Measurements from ENCODE around the gene PTPRN2. TPM values are rescaled to one million over a fixed set of nuclear protein-coding genes. Genes with fewer than 3 reads are reported as not detected.

Gene PTPRN2
- total and polyA plus RNA-seq, 2 donors = 1.7 to 1.9 TPM

DNA sequence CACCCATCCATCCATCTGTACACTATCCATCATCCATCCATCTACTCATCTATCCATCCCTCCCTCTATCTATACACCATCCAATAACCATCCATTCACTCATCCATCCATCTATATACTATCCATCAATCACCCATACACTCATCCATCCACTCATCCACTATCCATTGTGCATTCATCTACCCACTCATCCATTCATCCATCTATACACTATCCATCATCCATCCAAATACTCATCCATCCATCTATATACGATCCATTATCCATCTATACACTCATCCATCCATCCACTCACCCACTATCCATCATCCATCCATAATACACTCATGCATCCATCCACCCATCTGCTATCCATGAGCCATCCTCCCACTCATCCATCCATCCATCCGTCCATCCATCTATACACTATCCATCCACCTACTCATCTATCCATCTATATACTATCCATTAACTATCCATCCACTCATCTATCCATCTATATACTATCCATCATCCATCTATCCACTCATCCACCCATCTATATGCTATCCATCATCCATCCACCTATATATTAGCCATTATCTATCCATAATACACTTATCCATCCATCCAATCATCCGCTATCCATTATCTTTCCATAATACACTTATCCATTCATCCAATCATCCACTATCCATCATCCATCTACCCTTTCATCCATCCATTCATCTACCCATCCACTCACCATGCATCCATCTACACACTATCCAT is 765.5 kb downstream of the PTPRN2 start:
- Histone ChIP-seq H3K27me3 (ENCODE audit: control insufficient read depth in 2 of 2, insufficient read depth in 1 of 2, low read length in 1 of 2) (no peaks in the 10 kb centered on the region), H3K4me1 (ENCODE audit: control insufficient read depth in 2 of 2, insufficient read depth in 2 of 2, low read length in 2 of 2) (no peaks in the 10 kb centered on the region), H3K36me3 (ENCODE audit: control insufficient read depth in 2 of 2, insufficient read depth in 2 of 2, low read length in 1 of 2) (no peaks in the 10 kb centered on the region), H3K4me3 (ENCODE audit: low read length in 2 of 2) (no peak overlapping the region), H3K27ac (ENCODE audit: low read depth in 1 of 2, low read length in 1 of 2) (no peak overlapping the region), H3K9me3 (ENCODE audit: control insufficient read depth in 2 of 2, insufficient read depth in 1 of 2, low read length in 1 of 2) (no peaks in the 10 kb centered on the region)
- no peak for DNase-seq (ENCODE audit: low read depth in 6 of 9, low spot score in 9 of 9)
- WGBS = 94% methylated on average over 3 of the region's 3 CpGs

DNA sequence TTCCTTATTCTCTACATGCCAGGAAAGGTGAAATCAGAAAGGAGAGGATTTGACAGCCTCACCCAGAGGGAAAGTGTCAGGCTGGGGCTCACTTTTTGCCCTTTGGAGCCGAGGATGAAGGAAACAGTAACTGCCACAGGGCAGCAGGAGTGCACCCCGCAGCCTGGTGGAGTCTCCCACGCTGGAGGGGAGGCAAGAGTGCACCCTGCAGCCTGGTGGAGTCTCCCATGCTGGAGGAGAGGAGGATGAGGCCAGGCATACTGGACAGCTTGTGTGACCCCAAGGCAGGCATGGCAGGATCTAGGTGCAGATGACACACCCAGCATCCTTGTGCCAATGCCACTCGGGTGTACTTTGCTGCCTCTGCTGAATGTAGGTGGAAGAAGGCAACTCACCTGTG is 766.8 kb downstream of the PTPRN2 start:
- H3K36me3 ChIP-seq (ENCODE audit: control insufficient read depth in 2 of 2, insufficient read depth in 2 of 2, low read length in 1 of 2) = no peaks in the 10 kb centered on the region
- H3K4me1 ChIP-seq (ENCODE audit: control insufficient read depth in 2 of 2, insufficient read depth in 2 of 2, low read length in 2 of 2) = no peaks in the 10 kb centered on the region
- 85% methylated on average over 4 of the region's 4 CpGs for WGBS
- no peak overlapping the region for H3K4me3 ChIP-seq (ENCODE audit: low read length in 2 of 2)
- H3K9me3 ChIP-seq (ENCODE audit: control insufficient read depth in 2 of 2, insufficient read depth in 1 of 2, low read length in 1 of 2) = no peaks in the 10 kb centered on the region
- H3K27ac ChIP-seq (ENCODE audit: low read depth in 1 of 2, low read length in 1 of 2) = no peak overlapping the region
- H3K27me3 ChIP-seq (ENCODE audit: control insufficient read depth in 2 of 2, insufficient read depth in 1 of 2, low read length in 1 of 2) = no peaks in the 10 kb centered on the region
- DNase-seq (ENCODE audit: low read depth in 6 of 9, low spot score in 9 of 9) = no peak

DNA sequence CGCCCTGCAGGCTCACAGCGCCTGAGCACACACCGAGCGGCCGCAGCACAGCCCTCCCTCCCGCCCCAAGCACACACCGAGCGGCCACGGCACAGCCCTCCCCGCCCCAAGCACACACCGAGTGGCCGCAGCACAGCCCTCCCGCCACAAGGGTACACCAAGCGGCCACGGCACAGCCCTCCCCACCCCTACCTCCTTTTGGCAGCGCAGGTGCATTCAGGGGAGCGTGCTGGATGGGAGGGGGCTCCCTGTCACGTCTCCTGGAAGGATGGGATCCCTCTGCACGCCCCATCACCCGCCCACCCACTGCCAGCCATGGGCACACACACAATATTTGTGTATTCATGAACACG is 768.2 kb downstream of the PTPRN2 start:
- 90% methylated on average over 21 of the region's 21 CpGs for WGBS
- H3K36me3 ChIP-seq (ENCODE audit: control insufficient read depth in 2 of 2, insufficient read depth in 2 of 2, low read length in 1 of 2) = no peaks in the 10 kb centered on the region
- H3K4me3 ChIP-seq (ENCODE audit: low read length in 2 of 2) = no peak overlapping the region
- H3K27me3 ChIP-seq (ENCODE audit: control insufficient read depth in 2 of 2, insufficient read depth in 1 of 2, low read length in 1 of 2) = no peaks in the 10 kb centered on the region
- H3K4me1 ChIP-seq (ENCODE audit: control insufficient read depth in 2 of 2, insufficient read depth in 2 of 2, low read length in 2 of 2) = no peaks in the 10 kb centered on the region
- DNase-seq (ENCODE audit: low read depth in 6 of 9, low spot score in 9 of 9) = no peak
- H3K27ac ChIP-seq (ENCODE audit: low read depth in 1 of 2, low read length in 1 of 2) = no peak overlapping the region
- H3K9me3 ChIP-seq (ENCODE audit: control insufficient read depth in 2 of 2, insufficient read depth in 1 of 2, low read length in 1 of 2) = no peaks in the 10 kb centered on the region

DNA sequence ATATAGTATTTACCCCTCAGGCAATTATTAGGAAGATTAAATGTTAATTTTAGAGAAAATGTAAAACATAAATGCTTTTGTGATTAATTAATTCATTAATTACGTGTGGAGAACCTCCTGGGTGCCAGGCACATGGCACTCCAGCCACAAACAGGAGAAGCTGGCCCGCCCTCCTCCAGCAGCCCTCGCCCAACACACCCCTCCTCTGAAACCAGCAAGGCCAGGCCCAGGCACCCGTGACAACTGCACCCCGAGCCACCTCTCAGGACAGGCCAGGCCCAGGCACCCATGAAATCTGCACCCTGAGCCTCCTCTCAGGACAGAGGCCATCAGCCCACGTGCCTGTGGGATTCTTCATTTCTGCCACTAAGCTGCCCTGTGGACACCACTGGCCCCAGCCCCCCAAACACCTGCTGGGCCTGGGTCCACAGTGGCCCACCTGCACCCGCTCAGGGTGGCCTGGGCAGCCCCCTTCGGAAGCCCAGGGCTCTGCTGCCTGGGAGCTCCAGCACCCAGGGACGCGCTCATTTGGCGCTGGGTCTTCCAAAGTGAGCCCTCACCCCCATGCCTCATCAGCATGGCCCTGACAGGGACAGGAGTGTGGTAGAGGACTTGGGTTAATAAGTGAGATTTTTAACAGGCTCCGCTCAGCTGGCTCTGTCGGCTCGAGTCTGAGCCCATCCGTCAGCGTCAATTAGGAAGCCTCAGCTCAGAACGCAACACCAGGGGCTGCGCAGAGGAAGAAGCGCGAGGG is 768.7 kb downstream of the PTPRN2 start:
- WGBS = 91% methylated on average over 20 of the region's 20 CpGs
- no peak for DNase-seq (ENCODE audit: low read depth in 6 of 9, low spot score in 9 of 9)
- Histone ChIP-seq H3K27me3 (ENCODE audit: control insufficient read depth in 2 of 2, insufficient read depth in 1 of 2, low read length in 1 of 2) (no peaks in the 10 kb centered on the region), H3K4me3 (ENCODE audit: low read length in 2 of 2) (no peak overlapping the region), H3K36me3 (ENCODE audit: control insufficient read depth in 2 of 2, insufficient read depth in 2 of 2, low read length in 1 of 2) (no peaks in the 10 kb centered on the region), H3K27ac (ENCODE audit: low read depth in 1 of 2, low read length in 1 of 2) (no peak overlapping the region), H3K4me1 (ENCODE audit: control insufficient read depth in 2 of 2, insufficient read depth in 2 of 2, low read length in 2 of 2) (no peaks in the 10 kb centered on the region), H3K9me3 (ENCODE audit: control insufficient read depth in 2 of 2, insufficient read depth in 1 of 2, low read length in 1 of 2) (no peaks in the 10 kb centered on the region)

DNA sequence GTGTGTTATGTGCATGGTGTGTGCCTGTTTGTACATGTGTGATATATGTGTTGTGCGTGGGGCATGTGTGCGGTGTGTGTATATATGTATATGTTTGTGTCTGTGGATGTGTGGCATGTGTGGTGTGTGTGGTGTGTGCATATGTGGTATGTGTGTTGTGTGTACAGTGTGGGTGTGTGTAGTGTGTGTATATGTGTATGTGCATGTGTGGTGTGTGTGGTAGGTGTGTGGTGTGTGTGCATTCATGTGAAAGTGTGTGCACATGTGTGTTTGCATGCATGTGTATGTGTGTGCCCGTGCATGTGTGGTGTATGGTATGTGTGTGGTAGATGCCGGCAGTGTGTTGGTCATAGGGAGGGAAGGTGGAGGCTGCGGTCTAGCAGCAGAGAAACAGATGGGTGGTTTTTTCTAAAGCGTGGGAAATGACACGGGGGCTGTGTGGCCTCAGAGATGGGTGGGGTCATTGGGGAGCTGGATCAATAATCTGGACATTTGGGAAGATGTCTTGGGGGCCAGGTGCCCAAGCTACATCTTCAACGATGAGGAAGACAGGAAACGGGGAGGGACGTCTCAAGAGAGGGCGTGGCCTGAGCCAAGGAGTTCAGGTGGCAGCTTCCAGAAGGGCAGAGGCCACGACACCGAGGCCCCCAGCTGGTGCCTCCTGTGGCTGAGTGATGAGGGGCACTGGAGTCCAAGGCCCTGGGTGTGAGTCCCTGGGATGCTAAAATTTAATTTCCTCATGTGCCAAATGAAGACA is 769.5 kb downstream of the PTPRN2 start:
- Histone ChIP-seq H3K36me3 (ENCODE audit: control insufficient read depth in 2 of 2, insufficient read depth in 2 of 2, low read length in 1 of 2) (no peaks in the 10 kb centered on the region), H3K9me3 (ENCODE audit: control insufficient read depth in 2 of 2, insufficient read depth in 1 of 2, low read length in 1 of 2) (no peaks in the 10 kb centered on the region), H3K27me3 (ENCODE audit: control insufficient read depth in 2 of 2, insufficient read depth in 1 of 2, low read length in 1 of 2) (no peaks in the 10 kb centered on the region), H3K27ac (ENCODE audit: low read depth in 1 of 2, low read length in 1 of 2) (no peak overlapping the region), H3K4me3 (ENCODE audit: low read length in 2 of 2) (no peak overlapping the region), H3K4me1 (ENCODE audit: control insufficient read depth in 2 of 2, insufficient read depth in 2 of 2, low read length in 2 of 2) (no peaks in the 10 kb centered on the region)
- 88% methylated on average over 13 of the region's 13 CpGs for WGBS
- DNase-seq (ENCODE audit: low read depth in 6 of 9, low spot score in 9 of 9) = no peak

DNA sequence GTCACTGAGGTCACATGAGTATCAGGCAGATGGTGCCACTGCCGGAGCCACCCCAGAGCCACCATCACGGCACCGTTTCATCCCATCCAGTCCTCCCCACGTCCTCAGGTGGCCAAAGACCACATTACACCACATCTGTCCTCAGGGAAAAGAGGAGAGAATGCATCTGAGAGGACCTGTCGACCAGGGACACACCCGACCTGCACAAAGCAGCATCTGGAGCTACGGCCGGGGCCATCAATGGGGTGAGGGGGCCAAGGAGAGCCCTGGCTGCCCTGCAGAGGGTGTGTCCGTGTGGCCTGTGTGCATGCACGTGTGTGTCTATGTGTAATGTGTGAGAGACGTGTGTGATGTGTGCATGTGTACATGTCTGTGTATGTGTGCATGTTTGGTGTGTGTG is 770.2 kb downstream of the PTPRN2 start:
- Histone ChIP-seq H3K27me3 (ENCODE audit: control insufficient read depth in 2 of 2, insufficient read depth in 1 of 2, low read length in 1 of 2) (no peaks in the 10 kb centered on the region), H3K9me3 (ENCODE audit: control insufficient read depth in 2 of 2, insufficient read depth in 1 of 2, low read length in 1 of 2) (no peaks in the 10 kb centered on the region), H3K36me3 (ENCODE audit: control insufficient read depth in 2 of 2, insufficient read depth in 2 of 2, low read length in 1 of 2) (no peaks in the 10 kb centered on the region), H3K4me3 (ENCODE audit: low read length in 2 of 2) (no peak overlapping the region), H3K27ac (ENCODE audit: low read depth in 1 of 2, low read length in 1 of 2) (no peak overlapping the region), H3K4me1 (ENCODE audit: control insufficient read depth in 2 of 2, insufficient read depth in 2 of 2, low read length in 2 of 2) (no peaks in the 10 kb centered on the region)
- WGBS = 91% methylated on average over 11 of the region's 11 CpGs
- no peak for DNase-seq (ENCODE audit: low read depth in 6 of 9, low spot score in 9 of 9)

DNA sequence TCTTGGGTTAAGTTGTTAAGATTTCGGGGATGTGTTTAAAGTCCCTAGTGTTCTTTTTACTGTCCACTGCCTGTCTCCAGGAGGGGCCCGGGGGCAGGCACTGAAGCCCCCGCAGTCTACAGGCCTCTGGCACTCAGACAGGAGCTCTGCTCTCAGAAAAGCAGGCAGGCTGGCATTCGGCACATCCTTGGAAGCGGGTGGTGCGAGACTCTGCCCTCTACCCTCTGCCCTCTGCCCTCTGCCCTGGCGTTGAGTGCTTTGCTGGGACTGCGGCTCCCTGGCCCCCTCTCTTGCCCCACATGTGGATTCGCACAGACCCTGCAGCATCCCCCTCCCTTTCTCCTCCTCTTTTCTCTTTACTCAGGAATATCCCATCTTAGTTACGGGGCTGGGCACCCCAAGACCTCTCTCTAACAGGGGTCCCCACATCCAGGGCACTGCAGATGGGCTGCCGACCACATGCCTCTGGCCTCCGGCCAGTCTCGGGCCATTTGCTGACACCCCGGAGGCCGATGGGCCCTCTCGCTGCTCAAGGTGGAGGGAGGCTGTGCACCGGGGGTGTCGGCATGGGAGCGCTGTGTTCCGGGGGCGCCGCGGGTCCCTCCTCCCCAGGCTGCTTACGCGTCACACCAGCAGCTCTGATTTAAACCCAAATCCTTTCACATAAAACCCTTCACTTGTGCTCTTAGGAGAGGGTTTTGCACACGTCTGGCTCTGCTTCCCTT is 770.9 kb downstream of the PTPRN2 start:
- H3K27ac ChIP-seq (ENCODE audit: low read depth in 1 of 2, low read length in 1 of 2) = no peak overlapping the region
- WGBS = 95% methylated on average over 26 of the region's 26 CpGs
- no peak for DNase-seq (ENCODE audit: low read depth in 6 of 9, low spot score in 9 of 9)
- H3K4me1 ChIP-seq (ENCODE audit: control insufficient read depth in 2 of 2, insufficient read depth in 2 of 2, low read length in 2 of 2) = no peaks in the 10 kb centered on the region
- H3K9me3 ChIP-seq (ENCODE audit: control insufficient read depth in 2 of 2, insufficient read depth in 1 of 2, low read length in 1 of 2) = no peaks in the 10 kb centered on the region
- no peaks in the 10 kb centered on the region for H3K27me3 ChIP-seq (ENCODE audit: control insufficient read depth in 2 of 2, insufficient read depth in 1 of 2, low read length in 1 of 2)
- H3K4me3 ChIP-seq (ENCODE audit: low read length in 2 of 2) = no peak overlapping the region
- no peaks in the 10 kb centered on the region for H3K36me3 ChIP-seq (ENCODE audit: control insufficient read depth in 2 of 2, insufficient read depth in 2 of 2, low read length in 1 of 2)

DNA sequence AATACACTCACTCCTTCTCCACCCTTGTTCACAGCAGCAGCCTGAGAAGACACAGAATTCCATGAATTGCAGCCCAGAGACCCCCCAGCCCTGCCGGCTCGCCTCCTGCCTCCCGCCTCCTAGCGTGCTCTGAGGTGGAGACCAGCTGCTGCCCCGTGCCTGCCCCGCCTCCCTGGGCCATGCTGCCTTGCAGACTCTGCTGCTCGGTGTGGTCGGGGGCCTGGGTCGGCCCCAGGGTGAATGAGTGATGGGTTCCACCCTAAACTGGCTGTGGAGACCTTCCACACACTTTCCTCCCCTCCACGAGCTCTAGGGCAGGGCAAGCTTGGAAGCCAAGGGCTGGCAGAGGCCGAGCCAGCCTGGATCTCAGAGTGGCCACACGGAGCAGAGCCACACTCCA is 771.5 kb downstream of the PTPRN2 start:
- H3K27ac ChIP-seq (ENCODE audit: low read depth in 1 of 2, low read length in 1 of 2) = no peak overlapping the region
- no peaks in the 10 kb centered on the region for H3K27me3 ChIP-seq (ENCODE audit: control insufficient read depth in 2 of 2, insufficient read depth in 1 of 2, low read length in 1 of 2)
- H3K9me3 ChIP-seq (ENCODE audit: control insufficient read depth in 2 of 2, insufficient read depth in 1 of 2, low read length in 1 of 2) = no peaks in the 10 kb centered on the region
- DNase-seq (ENCODE audit: low read depth in 6 of 9, low spot score in 9 of 9) = no peak
- no peak overlapping the region for H3K4me3 ChIP-seq (ENCODE audit: low read length in 2 of 2)
- no peaks in the 10 kb centered on the region for H3K4me1 ChIP-seq (ENCODE audit: control insufficient read depth in 2 of 2, insufficient read depth in 2 of 2, low read length in 2 of 2)
- no peaks in the 10 kb centered on the region for H3K36me3 ChIP-seq (ENCODE audit: control insufficient read depth in 2 of 2, insufficient read depth in 2 of 2, low read length in 1 of 2)
- 84% methylated on average over 12 of the region's 12 CpGs for WGBS

DNA sequence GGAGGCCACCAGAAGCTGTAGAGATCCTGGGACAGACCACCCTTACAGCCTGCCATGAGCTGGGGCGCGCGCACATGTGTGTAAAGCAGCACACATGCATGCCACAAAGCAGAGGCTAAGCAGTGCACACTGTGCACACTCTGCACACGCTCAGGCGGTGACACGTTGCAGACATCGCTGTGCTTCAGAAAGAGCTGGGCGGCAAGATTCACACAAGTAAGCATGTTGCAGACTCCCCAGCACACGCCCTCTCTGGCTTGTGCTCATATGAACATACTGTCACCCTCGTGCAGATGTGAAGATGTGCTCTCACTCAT is 772.0 kb downstream of the PTPRN2 start:
- no peaks in the 10 kb centered on the region for H3K27me3 ChIP-seq (ENCODE audit: control insufficient read depth in 2 of 2, insufficient read depth in 1 of 2, low read length in 1 of 2)
- no peaks in the 10 kb centered on the region for H3K9me3 ChIP-seq (ENCODE audit: control insufficient read depth in 2 of 2, insufficient read depth in 1 of 2, low read length in 1 of 2)
- DNase-seq (ENCODE audit: low read depth in 6 of 9, low spot score in 9 of 9) = no peak
- H3K27ac ChIP-seq (ENCODE audit: low read depth in 1 of 2, low read length in 1 of 2) = no peak overlapping the region
- no peaks in the 10 kb centered on the region for H3K4me1 ChIP-seq (ENCODE audit: control insufficient read depth in 2 of 2, insufficient read depth in 2 of 2, low read length in 2 of 2)
- WGBS = 97% methylated on average over 10 of the region's 10 CpGs
- H3K36me3 ChIP-seq (ENCODE audit: control insufficient read depth in 2 of 2, insufficient read depth in 2 of 2, low read length in 1 of 2) = no peaks in the 10 kb centered on the region
- H3K4me3 ChIP-seq (ENCODE audit: low read length in 2 of 2) = no peak overlapping the region

Measured in thymus (tissue), 11 donors.